ENCODE results near the gene ARHGEF16.

GRCh38 chr1:3499611-3500010 lies 45.1 kb downstream of the ARHGEF16 start:
- TF ChIP-seq POLR2A (IDR thresholded peaks at IDR 0.05) (no peak), CTCF (IDR thresholded peaks at IDR 0.05) (no peak), POLR2AphosphoS5 (IDR thresholded peaks at IDR 0.05) (no peak), EP300 (IDR thresholded peaks at IDR 0.05) (no peak)

Measured in suprapubic skin (tissue), 4 donors.